A673 (cell line): ENCODE results near the gene KCNT2. TPM values are rescaled to one million over a fixed set of nuclear protein-coding genes. Genes with fewer than 3 reads are reported as not detected.

Experiments used
- BruUV-seq: library from RNA; stranded (reverse); fragments of 400-500 nt; replicated peaks from 2 replicates; lab custom pipeline; 2021; lab: Mats Ljungman, UMichigan
- CTCF ChIA-PET: fragments of 300-600 bp; sonication (Branson Sonifier 250); formaldehyde crosslinking; loops from one replicate; lab custom pipeline; 2022; ENCODE audit warnings: antibody characterized with exemption; lab: Charles Lee
- POLR2A ChIA-PET: fragments of 300-600 bp; sonication (Branson Sonifier 250); formaldehyde crosslinking; loops from one replicate; lab custom pipeline; 2022; ENCODE audit warnings: antibody characterized with exemption; ENCODE audit not compliant: low non-redundant PET; lab: Charles Lee
- DNase-seq: peaks from one replicate; pipeline ENCODE4 v3.0.0-alpha.2; 2015; ENCODE audit warnings: low spot score
- H3K27ac ChIP-seq: fragments of 200-600 bp; sonication (generic); 2 replicates; pipeline ENCODE4 v1.5.1; 2016; ENCODE audit warnings: mixed run types, low read depth, mild to moderate bottlenecking, mixed read lengths, antibody characterized with exemption, low read length; ENCODE audit not compliant: poor library complexity, severe bottlenecking
- H3K27me3 ChIP-seq: fragments of 200-600 bp; sonication (generic); replicated peaks from 2 replicates; pipeline ENCODE4 v1.6.1; 2017; ENCODE audit warnings: mixed run types, low read depth, mild to moderate bottlenecking, mixed read lengths, antibody characterized with exemption, low read length; ENCODE audit not compliant: insufficient read depth, poor library complexity
- H3K36me3 ChIP-seq: fragments of 200-600 bp; sonication (generic); 2 replicates; pipeline ENCODE4 v1.6.1; 2016; ENCODE audit warnings: mixed run types, mild to moderate bottlenecking, mixed read lengths, antibody characterized with exemption, low read length; ENCODE audit not compliant: insufficient read depth, poor library complexity, severe bottlenecking
- H3K4me1 ChIP-seq: fragments of 200-600 bp; sonication (generic); 2 replicates; pipeline ENCODE4 v1.6.1; 2017; ENCODE audit warnings: mixed run types, mild to moderate bottlenecking, mixed read lengths, antibody characterized with exemption, low read length; ENCODE audit not compliant: insufficient read depth, poor library complexity, severe bottlenecking
- H3K4me3 ChIP-seq: fragments of 200-600 bp; sonication (generic); 2 replicates; pipeline ENCODE4 v1.5.1; 2016; ENCODE audit warnings: low read depth, mixed run types, mild to moderate bottlenecking, mixed read lengths, low read length; ENCODE audit not compliant: poor library complexity, severe bottlenecking
- H3K9me3 ChIP-seq: fragments of 200-600 bp; sonication (generic); 2 replicates; pipeline ENCODE4 v1.6.1; 2016; ENCODE audit warnings: mixed run types, low read depth, mild to moderate bottlenecking, mixed read lengths, antibody characterized with exemption, low read length; ENCODE audit not compliant: poor library complexity, severe bottlenecking
- CTCF ChIP-seq: fragments of 300-800, 200-600 bp; sonication (generic); conservative IDR thresholded peaks from 2 replicates; pipeline ENCODE4 v1.5.1; 2017; ENCODE audit warnings: low read depth, mild to moderate bottlenecking, antibody characterized with exemption, low read length, moderate library complexity, mixed read lengths
- EZH2 ChIP-seq: fragments of 200-600 bp; sonication (generic); IDR thresholded peaks from 2 replicates; pipeline ENCODE4 v1.6.1; 2017; ENCODE audit warnings: borderline replicate concordance, low read depth, mild to moderate bottlenecking, mixed read lengths, antibody characterized with exemption, low read length; ENCODE audit not compliant: poor library complexity, severe bottlenecking
- intact Hi-C: fragments of 100-400 bp; cut with micrococcal nuclease; formaldehyde crosslinking; loops from one replicate; pipeline ENCODE4 v1.10.0; 2022; ENCODE audit not compliant: unreplicated experiment
- total RNA-seq: library from RNA; stranded (reverse); gene quantifications from 2 replicates; pipeline ENCODE4 v1.2.3, GENCODE V29; 2021

KCNT2 gene
- total RNA-seq, 1 experiment from 2014 or later: 1.2 TPM

GRCh38 chr1:196366817-196367495, 241.3 kb downstream of the KCNT2 start:
- CTCF ChIA-PET: no interaction called here

GRCh38 chr1:196361112-196361714, 247.0 kb downstream of the KCNT2 start:
- POLR2A ChIA-PET: no interaction called here
- no TSS peak for BruUV-seq
- Histone ChIP-seq H3K27me3 (no peaks in the 10 kb centered on the region), H3K4me1 (no peaks in the 10 kb centered on the region), H3K4me3 (no peak overlapping the region), H3K36me3 (no peaks in the 10 kb centered on the region), H3K9me3 (no peaks in the 10 kb centered on the region), H3K27ac (no peak overlapping the region)
- no peak for DNase-seq
- CTCF ChIA-PET: no interaction called here
- no peak for TF ChIP-seq CTCF
- TF ChIP-seq EZH2: no peak
- intact Hi-C loops: no loop called here

More at GRCh38 chr1:196366817-196367495, 241.3 kb downstream of the KCNT2 start:
- intact Hi-C loops: no loop called here
- BruUV-seq: no TSS peak
- no peaks in the 10 kb centered on the region for H3K9me3 ChIP-seq
- no peak for DNase-seq
- H3K27ac ChIP-seq: no peak overlapping the region
- no peak overlapping the region for H3K4me3 ChIP-seq
- no peaks in the 10 kb centered on the region for H3K4me1 ChIP-seq
- no peaks in the 10 kb centered on the region for H3K27me3 ChIP-seq
- no peaks in the 10 kb centered on the region for H3K36me3 ChIP-seq
- POLR2A ChIA-PET: no interaction called here
- no peak for TF ChIP-seq CTCF
- TF ChIP-seq EZH2: no peak

GRCh38 chr1:196357913-196358312, 250.3 kb downstream of the KCNT2 start:
- intact Hi-C loops: loop anchor here (5.0 kb wide), 1 partner anchor 304 kb away; no protein-coding TSS in a partner anchor
- Histone ChIP-seq H3K4me3 (no peak overlapping the region), H3K9me3 (no peaks in the 10 kb centered on the region), H3K4me1 (no peaks in the 10 kb centered on the region), H3K36me3 (no peaks in the 10 kb centered on the region), H3K27ac (no peak overlapping the region), H3K27me3 (peaks cover 5% of the 10 kb centered on the region)
- BruUV-seq: no TSS peak
- no peak for TF ChIP-seq EZH2
- ChIA-PET POLR2A (no interaction called here), CTCF (interaction anchor here (0.6 kb wide), 1 partner anchor 12 kb away, joined by 3 read pairs; no protein-coding TSS in a partner anchor)
- no peak for DNase-seq
